Fibroblast of peridontal ligament (primary cell): ENCODE results near the gene ZBTB8A.
"Not testable (repeated sequence)": the region's sequence is repeated elsewhere in the genome, so short reads cannot be mapped to it uniquely, and the experiment has no call there.

Experiments
- DNase-seq: peaks from one replicate; pipeline ENCODE4 v3.0.0-alpha.2; 2010; ENCODE audit errors: extremely low read depth

Gene ZBTB8A

DNA sequence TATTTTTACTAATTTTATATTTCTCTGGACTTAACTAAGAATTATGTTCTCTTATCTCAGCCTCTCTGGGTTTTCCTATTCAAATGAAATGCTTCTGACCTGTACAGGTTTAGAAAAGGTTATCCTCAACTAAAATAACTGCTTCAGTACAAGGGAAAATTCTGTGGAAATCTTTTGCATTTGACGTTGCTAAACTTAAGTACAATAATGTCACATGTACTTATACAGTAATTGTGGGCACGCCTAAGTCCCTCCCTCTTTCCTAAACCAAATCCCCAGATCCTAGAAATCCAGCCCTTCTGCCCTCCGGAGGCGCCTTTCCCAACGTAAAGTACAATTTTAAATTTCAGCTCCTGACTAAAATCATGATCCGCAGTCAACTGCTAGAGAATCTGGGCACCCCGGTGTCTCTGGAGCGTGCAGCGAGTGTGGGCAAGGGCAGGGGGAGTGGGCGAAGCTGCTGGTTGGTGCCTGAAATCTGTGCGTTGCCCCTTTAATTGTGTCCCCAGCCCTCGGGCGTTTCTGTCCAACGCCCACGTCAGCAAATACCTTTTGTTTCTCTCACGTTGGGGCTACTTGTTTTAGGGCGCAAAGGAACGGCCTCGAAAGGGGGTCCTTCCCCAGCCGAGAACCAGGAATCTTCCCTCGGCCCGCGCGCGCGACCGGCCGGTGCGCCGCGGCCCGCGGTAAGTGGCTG is at the start of gene ZBTB8A:
TSS of gene ZBTB8A (plus strand) at position 541 of the 697 bp plus-strand sequence. CDS start 53,505 bp downstream, outside the sequence.
- DNase-seq, result peak; percentile 74

DNA sequence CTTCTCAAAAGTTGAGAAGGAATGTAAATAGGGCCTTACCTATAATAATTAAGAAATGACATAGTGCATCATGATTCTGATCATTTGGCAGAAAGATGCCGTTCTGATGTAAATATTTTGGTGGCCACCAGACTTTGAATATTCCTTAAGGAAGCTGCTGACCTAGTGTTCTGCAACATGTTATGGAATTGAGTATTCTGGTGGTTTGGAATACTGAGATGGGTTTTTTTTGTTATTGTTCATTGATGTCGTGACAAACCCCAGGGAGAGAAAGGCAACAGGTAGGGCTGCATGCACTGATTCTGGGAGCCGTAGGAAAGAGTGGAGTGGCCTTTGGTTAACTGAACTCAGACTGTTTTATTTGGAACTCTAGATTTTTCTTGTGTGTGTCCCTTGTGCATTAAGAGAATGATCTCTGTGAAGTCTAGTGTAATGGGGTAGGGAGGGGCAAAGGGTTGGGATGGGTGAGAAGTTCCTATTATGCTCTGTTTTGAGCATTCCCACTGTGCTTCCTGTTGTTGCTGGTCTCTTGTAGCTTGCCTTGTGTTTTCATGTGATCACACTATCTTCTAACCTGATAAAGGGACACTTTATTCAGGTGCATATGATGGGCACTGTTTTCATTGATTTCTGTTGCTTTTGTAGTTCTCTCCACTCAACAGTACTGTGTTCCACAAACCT is 49.3 kb upstream of the ZBTB8A start:
- DNase-seq, result no peak

DNA sequence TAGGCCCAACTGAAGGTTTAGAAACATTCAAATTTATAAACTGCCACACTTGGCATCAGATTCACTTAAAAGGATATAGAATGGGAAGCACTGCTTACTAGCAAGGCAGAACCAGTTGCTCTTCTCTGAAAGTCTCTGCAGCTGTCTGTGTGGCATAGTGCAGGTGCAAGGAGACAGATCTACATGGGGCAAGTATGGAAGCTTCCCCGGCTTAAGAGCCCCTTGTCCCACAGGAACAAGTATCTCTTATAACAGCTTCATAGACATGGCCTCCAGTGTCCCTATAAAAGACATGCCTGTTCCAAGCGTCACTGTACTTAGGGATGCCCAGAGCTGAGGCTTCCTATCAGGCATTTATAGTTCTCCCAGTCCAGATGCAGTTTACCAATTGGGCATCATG is 47.8 kb upstream of the ZBTB8A start:
- DNase-seq, result no peak

DNA sequence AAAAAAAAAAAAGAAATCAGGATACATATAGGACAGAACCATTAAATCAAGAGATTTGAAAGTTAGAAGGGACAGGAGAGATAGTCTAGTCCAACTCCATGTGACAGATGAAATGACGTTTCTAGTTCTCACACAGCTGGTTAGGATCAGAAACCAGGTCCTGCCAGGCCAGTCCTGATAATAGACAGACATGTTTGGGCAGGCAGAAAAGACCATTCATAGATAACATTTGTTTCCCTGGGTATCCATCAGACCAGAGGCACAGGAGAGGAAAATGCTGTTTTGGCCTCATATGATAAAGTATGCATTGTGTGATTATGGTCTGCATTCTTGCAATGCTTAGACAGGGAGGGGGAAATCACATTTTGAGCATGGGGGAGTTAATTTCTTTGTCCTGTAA is 45.0 kb upstream of the ZBTB8A start:
- no peak for DNase-seq

DNA sequence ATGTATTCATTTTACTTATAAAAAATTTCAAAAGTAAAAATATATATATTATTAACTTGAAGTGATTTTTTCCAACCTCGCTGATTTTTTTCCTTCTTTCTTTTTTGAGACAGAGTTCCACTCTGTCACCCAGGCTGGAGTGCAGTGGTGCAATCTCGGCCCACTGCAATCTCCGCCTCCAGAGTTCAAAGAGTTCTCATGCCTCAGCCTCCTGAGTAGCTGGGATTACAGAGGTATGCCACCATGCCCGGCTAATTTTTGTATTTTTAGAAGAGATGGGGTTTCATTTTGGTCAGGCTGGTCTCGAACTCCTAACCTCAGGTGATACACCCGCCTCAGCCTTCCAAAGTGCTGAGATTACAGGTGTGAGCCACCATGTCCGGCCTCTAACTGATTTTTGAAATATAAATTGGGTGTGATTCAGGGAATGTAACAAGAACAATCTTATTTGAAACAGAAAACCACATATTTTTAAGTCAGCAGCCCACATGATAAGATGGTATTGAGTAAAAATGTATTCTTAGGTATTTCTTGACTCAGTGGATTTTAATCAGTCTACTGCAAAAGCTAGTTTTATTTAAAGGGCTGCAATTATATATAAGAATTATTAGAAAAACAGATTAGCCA is 44.4 kb upstream of the ZBTB8A start:
- DNase-seq, result no peak

DNA sequence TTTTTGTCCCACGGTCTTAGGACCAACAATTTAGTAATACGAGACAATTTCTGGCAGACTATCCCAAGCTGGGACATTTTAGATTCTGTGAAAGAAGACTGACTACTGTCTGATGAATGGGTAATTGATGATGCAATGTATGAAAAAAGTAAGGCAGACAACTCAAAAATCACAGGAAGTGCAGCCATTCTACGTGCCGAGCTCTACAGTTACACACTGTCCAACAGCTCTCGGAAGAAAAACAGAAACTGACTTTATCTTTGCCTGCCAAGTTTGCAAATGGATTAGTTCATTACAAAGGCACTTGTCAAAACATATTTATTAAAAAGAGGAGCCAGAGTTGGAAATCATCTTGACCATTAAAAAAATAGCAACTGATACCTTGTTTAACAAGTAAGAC is 43.1 kb upstream of the ZBTB8A start:
- DNase-seq, result peak; percentile 13

DNA sequence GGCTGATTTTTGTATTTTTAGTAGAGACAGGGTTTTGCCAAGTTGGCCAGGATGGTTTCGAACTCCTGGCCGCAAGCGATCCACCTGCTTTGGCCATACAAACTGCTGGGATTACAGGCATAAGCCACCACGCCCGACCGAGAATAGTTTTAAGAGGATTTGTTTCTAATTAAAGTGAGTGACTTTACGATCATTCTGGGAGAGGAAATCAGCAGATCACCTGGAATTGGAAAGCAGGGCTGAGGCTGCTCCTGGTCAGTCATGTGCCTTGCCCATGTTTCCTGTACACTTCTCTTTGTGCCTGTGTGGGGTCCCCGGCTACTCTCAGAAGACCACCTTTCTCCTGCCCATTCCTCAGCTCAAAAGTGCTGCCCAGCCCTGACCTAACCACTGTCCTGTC is 40.5 kb upstream of the ZBTB8A start:
- no peak for DNase-seq

DNA sequence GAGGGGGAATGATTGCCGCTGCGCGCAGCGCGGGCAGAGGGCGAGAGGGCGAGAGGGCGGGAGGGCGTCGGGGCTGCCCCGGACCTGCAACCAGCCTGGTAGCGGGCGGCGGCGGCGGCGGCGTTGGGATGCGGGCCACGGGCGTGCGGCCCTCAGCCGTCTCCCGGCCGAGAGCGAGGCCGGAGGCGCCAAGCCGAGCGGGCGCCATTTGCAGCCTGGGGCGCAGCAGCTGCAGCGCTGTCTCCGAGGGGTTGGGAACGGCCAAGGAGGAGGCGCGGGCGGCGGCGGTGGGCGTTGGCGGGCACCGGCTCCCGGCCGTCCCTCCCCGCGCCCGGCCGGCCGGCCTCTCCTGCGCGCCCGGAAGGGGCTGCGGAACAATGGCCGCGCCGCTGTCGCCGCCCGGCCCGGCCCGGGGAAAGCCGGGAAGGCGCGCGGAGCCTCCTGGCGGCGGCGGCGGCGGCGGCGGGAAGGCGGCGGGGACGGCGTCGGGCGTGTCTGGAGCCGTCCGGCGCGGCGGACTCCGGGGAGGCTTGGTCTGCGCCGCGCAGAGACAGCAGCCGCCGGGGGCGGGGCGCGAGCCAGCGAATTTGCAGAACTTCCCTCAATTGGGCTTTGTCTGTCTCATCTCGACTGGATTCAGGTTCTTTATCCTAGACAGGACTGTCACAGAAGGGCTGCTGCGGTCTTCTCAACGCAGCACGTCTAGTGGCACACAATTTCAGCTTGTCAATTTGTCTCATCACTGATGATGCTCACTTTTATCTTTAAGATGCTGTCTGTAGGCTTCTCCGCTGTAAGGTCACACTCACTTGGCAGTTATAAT is 38.6 kb upstream of the ZBTB8A start:
- DNase-seq, result peak; percentile 45

DNA sequence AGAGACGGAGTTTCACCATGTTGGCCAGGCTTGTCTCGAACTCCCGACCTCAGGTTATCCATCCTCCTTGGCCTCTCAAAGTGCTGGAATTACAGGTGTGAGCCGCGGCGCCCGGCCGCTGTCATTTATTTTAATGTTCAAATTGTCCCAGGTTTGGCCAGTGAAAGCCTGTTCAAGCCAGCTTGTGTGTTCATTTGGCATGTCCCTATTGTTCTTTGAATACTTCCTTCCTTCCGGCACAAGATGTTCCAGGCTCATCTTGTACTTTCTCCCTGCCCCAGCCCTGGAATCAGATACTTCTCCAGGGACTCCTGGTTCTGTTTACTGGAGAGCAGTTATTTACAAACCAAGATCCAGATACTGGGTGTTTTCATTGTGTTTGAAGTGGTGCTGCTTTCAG is 37.4 kb upstream of the ZBTB8A start:
- no peak for DNase-seq

DNA sequence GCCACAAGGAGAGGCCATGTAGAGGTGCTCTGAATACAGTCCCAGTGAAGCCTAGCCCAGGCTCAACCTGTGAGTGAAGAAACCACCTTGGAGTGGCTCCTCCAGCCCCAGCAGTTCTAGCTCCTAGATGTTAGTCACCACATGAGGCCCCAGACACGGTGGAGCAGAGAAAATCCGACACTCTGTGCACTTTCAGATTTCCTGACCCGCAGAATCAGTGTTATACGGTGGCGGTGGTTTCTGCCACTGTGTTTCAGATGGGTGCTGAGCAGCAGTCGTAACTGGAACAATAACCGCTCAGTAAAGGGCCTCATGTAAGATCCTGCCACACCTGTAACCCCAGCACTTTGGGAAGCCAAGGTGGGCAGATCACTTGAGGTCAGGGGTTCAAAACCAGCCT is 36.1 kb upstream of the ZBTB8A start:
- DNase-seq, result no peak

DNA sequence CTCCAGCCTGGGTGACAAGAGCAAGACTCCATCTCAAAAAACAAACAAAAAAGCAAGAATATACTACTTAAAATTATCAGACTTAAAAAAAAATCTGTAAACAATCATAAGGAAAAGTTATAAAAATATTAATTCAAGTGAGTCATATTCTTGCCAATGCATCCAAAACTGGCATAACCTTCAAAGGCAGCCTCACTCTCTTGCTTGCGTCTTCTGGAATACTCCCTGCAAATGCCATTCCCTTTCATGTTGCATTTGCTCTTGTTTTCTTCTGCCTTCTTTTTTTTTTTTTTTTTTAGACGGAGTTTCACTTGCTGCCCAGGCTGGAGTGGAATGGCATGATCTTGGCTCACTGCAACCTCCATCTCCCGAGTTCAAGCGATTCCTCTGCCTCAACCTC is 32.2 kb upstream of the ZBTB8A start:
- DNase-seq, result no peak

DNA sequence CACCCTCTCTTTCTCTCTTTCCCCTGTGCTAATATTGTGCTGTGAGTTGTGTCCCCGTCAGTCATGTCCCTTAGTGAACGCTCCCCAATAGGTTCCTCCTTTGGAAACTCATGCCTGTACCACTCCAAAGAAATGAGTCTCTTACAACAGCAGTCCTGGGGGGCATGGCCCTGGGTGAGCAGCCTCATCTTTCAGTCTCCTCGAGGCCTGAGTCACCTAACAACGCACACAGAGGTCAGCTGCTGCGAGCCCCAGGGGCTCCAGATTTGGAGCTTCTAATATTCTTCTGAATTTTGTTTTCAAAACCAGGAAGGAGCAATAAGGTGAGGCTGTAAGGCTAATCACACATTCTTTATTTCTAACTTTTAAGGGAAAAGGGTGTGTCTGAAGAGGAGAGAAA is 30.5 kb upstream of the ZBTB8A start:
- DNase-seq, result no peak

DNA sequence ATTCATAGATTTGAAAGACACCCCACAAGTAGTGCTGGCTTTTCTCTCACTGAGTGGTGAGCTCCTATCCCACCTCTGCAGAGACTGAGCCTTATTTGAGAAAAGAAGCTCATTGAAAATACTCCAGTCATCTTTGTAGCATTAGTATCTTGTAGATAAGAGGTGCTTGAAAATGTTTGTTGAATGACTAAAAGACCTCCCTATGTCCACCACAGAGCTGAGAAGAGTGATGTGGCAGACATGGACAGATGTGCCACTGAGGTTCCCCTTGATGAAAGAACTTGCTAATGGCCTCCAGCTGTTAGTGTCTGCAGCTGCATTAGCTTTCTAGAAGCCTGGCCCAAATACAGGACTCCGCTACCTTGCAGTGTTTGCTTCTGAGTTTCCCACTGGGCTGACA is 29.3 kb upstream of the ZBTB8A start:
- no peak for DNase-seq

DNA sequence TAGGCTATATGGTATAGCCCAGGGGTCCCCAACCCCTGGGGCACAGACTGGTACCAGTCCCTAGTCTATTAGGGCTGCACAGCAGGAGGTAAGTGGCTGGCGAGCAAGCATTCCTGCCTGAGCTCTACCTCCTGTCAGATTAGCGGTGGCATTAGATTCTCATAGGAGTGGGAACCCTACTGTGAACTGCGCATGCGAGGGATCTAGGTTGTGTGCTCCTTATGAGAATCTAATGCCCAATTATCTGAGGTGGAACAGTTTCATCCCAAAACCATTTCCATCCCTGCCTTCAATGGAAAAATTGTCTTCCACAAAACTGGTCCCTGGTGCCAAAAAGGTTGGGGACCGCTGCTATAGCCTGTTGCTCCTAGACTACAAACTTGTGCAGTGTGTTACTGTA is 22.8 kb upstream of the ZBTB8A start:
- DNase-seq, result no peak

DNA sequence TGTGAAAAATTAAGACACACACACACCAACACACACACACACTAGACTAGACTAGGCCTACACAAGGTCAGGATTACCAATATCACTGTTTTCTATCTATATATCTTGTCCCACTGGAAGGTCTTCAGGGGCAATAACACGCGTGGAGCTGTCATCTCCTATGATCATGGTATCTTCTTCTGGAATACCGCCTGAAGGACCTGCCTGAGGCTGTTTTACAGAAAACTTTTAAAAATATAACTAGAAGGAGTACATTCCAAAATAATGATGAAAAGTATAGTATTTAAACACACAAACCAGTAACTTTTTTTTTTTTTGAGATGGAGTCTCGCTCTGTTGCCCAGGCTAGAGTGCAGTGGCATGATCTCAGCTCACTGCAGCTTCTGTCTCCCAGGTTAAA is 20.3 kb upstream of the ZBTB8A start:
- DNase-seq, result no peak

DNA sequence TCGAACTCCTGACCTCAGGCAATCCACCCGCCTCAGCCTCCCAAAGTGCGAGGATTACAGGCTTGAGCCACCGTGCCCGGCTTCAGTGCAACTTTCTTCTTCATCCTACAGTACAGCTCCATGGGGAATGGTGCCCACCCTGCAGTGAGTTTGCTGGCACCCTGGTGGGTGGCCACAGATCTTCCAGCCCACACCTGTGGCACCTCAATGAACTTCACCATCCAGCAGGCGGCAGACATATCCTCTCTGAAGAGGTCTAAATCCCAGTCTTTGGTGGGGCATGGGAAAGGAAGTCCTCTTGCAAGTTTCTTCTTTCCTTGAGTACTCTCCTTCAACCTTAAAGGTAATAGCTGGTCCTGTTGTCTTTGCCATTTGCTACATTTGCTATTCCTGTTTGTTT is 18.1 kb upstream of the ZBTB8A start:
- no peak for DNase-seq

DNA sequence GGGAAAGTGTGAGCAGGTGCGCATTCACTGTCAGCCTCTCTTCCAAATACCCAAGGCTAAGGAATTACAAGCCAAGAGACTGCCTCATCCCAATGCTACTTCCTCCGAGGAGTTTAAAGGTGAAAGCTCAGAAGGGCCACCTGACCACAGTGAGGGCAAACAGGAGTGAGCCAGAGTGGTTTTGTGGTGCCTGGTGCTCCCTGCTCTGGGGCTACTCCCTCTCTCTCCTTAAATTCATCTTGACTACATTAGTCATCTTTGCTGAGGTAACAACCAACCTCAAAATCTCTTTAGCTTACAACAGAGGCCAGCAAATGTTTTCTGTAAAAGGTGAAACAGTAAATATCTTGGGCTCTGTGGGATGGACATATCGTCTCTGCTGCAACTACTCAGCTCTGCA is 14.2 kb upstream of the ZBTB8A start:
- no peak for DNase-seq

DNA sequence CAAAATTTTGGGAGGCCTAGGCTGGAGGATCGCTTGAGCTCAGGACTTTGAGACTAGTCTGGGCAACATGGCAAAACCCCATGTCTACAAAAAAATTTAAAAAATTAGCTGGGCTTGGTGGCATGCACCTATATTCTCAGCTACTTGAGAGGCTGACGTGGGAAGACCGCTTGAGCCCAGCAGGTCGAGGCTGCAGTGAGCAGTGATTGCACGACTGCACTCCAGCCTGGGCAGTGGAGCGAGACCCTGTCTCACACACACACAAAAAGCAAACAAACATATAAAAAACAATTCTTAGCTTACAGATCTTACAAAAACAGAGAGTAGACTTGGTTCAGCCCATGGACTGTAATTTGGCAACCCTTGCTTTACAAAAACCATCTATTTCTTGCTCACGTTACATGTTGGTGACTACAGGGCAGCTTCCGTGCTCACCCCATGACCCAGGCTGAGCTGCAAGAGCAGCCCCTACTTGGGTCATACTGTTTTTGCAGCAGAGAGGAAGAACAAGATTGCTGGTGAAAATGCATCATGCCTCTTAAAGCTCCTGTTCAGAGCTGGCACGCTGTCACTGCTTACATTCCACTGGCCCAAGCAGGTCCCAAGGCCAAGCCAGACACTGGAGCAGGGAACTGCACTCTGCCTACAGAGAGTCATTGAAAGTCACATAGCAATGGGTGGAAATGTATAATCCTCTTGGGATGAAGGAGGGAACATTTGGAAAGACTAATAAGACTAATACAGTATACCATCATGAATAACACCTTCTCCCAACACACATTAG is 13.4 kb upstream of the ZBTB8A start:
- no peak for DNase-seq

DNA sequence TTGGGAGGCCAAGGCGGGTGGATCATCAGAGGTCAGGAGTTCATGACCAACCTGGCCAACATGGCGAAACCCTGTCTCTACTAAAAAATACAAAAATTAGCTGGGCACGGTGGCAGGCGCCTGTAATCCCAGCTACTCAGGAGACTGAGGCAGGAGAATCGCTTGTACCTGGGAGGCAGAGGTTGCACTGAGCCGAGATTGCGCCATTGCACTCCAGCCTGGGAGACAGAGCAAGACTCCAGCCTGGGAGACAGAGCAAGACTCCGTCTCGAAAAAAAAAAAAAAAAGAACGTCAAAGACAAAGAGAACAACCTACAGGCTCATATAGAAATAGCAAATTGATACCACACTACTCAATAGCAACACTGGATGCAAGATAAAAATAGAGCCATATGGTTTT is 10.7 kb upstream of the ZBTB8A start:
- not testable (repeated sequence) for DNase-seq

DNA sequence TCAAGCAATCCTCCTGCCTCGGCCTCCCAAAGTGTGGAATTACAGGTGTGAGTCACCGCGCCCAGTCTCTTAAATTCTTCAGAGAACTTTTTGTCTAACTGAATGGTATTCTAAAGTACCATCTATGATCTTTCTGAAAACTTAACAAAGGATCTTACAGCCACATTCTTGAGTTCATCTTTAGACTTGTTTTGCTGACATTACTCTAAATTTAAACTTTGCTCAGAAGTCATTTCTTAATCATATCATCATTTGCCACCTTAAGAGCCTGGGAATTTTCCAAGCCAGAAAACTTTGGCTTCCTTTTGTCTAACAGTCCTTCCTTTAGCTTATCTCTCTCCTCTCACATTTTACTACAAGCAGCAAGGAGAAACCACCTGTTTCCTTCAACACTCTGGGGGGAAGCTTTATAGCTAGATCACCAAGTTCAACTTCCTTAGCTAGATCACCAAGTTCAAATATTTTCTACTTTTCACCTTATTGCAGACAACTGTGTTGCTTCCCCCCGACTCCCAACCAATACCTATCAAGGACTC is 5.4 kb upstream of the ZBTB8A start:
- DNase-seq, result no peak

DNA sequence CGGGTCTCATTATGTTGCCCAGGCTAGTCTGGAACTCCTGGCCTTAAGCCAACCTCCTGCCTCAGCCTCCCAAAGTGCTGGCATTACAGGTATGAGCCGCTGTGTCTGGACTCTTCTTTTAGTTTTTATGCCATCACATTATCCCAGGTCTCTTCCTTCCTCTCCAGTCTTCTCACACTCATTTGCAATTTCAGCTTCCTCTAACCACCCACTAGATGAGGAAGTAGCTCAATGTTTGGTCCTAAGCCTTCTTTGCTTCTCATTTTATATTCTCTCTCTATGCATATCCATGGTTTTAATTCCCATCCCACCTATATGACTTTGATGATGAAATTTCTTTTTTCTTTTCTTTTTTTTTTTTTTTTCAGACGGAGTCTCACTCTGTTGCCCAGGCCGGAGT is 3.1 kb upstream of the ZBTB8A start:
- DNase-seq, result no peak
